ENCODE data around the gene DHH. TPM values are rescaled to one million over a fixed set of nuclear protein-coding genes. Genes with fewer than 3 reads are reported as not detected.

The DHH gene
- total RNA-seq, 2 experiments from 2014 or later = 0.06 to 0.17 TPM

DNA sequence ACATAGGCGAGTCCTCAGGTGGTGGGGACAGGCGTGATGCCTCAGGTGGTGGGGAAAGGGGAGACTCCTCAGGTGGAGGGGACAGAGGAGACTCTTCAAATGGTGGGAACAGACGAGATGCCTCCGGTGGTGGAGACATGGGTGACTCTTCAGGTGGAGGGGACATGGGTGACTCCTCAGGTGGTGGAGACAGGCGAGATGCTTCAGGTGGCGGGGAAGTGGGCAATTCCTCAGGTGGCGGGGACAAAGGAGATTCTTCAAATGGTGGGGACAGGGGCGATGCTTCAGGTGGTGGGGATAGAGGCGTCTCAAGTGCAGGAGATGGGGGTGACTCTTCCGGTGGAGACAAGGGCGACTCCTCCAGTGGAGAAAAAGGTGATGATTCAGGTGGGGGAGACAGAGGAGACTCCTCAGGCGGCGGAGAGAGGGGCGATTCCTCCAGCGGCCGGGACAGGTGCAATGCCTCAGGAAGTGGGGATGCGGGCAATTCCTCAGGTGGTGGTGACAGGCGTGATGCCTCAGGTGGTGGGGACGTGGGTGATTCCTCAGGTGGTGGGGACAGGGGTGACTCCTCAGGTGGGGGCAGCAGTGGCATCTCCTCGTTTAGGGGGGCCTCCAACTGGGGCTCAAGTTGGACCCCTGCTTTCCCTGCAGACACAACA, 42.7 kb downstream of the DHH start:
- Histone ChIP-seq H4K20me1 (ENCODE audit: insufficient read depth, low read length) (peaks cover 20% of the 10 kb centered on the region), H3K4me2 (ENCODE audit: low read length) (no peak overlapping the region), H3K36me3 (ENCODE audit: insufficient read depth, low read length) (peaks cover 90% of the 10 kb centered on the region), H3K9me3 (ENCODE audit: low read length) (no peaks in the 10 kb centered on the region), H3K27ac (ENCODE audit: low read depth, low read length, poor library complexity, severe bottlenecking) (no peak overlapping the region), H3K79me2 (ENCODE audit: insufficient read depth, low read depth, low read length) (peaks cover 28% of the 10 kb centered on the region), H3K9me2 (ENCODE audit: insufficient read depth, low read length) (no peaks in the 10 kb centered on the region), H3K4me1 (ENCODE audit: insufficient read depth, low read length, poor library complexity, severe bottlenecking) (peaks cover 16% of the 10 kb centered on the region), H3K4me3 (ENCODE audit: low read depth, low read length, poor library complexity, severe bottlenecking) (no peak overlapping the region), H2AFZ (ENCODE audit: low read length) (no peak overlapping the region)
- ChIA-PET CTCF (ENCODE audit: unreplicated experiment) (no interaction called here), POLR2A (no interaction called here)
- TF ChIP-seq, protein P1, sequence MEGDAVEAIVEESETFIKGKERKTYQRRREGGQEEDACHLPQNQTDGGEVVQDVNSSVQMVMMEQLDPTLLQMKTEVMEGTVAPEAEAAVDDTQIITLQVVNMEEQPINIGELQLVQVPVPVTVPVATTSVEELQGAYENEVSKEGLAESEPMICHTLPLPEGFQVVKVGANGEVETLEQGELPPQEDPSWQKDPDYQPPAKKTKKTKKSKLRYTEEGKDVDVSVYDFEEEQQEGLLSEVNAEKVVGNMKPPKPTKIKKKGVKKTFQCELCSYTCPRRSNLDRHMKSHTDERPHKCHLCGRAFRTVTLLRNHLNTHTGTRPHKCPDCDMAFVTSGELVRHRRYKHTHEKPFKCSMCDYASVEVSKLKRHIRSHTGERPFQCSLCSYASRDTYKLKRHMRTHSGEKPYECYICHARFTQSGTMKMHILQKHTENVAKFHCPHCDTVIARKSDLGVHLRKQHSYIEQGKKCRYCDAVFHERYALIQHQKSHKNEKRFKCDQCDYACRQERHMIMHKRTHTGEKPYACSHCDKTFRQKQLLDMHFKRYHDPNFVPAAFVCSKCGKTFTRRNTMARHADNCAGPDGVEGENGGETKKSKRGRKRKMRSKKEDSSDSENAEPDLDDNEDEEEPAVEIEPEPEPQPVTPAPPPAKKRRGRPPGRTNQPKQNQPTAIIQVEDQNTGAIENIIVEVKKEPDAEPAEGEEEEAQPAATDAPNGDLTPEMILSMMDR (conservative IDR thresholded peaks at IDR 0.05; ENCODE audit: low read length) = no peak
- TF ChIP-seq EZH2phosphoT487 (IDR thresholded peaks at IDR 0.05; ENCODE audit: borderline replicate concordance, low read depth, low read length) = no peak
- no TSS peak for BruUV-seq (replicated peaks)
- intact Hi-C loops (cut with micrococcal nuclease; ENCODE audit: unreplicated experiment) = no loop called here
- DNase-seq (ENCODE audit: low spot score) = no peak

DNA sequence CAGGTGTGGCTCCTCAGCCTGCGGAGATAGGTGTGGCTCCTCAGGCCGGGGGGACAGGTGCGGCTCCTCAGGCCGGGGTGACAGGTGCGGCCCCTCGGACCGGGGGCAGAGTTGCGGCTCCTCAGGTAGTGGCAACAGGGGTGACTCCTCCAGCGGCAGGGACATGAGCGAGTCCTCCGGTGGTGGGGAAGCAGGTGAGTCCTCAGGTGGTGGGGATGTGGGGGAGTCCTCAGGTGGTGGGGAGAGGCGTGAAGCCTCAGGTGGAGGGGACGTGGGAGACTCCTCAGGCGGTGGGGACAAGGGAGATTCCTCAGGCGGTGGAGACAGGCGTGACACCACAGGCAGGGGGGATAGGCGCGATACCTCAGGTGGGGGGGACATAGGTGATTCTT, 43.2 kb downstream of the DHH start:
- TF ChIP-seq, protein P1 (conservative IDR thresholded peaks at IDR 0.05; ENCODE audit: low read length) = no peak
- no peak for TF ChIP-seq EZH2phosphoT487 (IDR thresholded peaks at IDR 0.05; ENCODE audit: borderline replicate concordance, low read depth, low read length)
- intact Hi-C loops (cut with micrococcal nuclease; ENCODE audit: unreplicated experiment) = no loop called here
- peaks cover 15% of the 10 kb centered on the region for H4K20me1 ChIP-seq (ENCODE audit: insufficient read depth, low read length)
- POLR2A ChIA-PET = no interaction called here
- peaks cover 23% of the 10 kb centered on the region for H3K79me2 ChIP-seq (ENCODE audit: insufficient read depth, low read depth, low read length)
- H3K9me3 ChIP-seq (ENCODE audit: low read length) = no peaks in the 10 kb centered on the region
- H3K4me3 ChIP-seq (ENCODE audit: low read depth, low read length, poor library complexity, severe bottlenecking) = no peak overlapping the region
- no peak overlapping the region for H2AFZ ChIP-seq (ENCODE audit: low read length)
- peaks cover 11% of the 10 kb centered on the region for H3K4me1 ChIP-seq (ENCODE audit: insufficient read depth, low read length, poor library complexity, severe bottlenecking)
- H3K27ac ChIP-seq (ENCODE audit: low read depth, low read length, poor library complexity, severe bottlenecking) = no peak overlapping the region
- no peaks in the 10 kb centered on the region for H3K9me2 ChIP-seq (ENCODE audit: insufficient read depth, low read length)
- CTCF ChIA-PET (ENCODE audit: unreplicated experiment) = no interaction called here
- no peak for DNase-seq (ENCODE audit: low spot score)
- BruUV-seq (replicated peaks) = no TSS peak
- H3K4me2 ChIP-seq (ENCODE audit: low read length) = no peak overlapping the region
- peaks cover 95% of the 10 kb centered on the region for H3K36me3 ChIP-seq (ENCODE audit: insufficient read depth, low read length)

DNA sequence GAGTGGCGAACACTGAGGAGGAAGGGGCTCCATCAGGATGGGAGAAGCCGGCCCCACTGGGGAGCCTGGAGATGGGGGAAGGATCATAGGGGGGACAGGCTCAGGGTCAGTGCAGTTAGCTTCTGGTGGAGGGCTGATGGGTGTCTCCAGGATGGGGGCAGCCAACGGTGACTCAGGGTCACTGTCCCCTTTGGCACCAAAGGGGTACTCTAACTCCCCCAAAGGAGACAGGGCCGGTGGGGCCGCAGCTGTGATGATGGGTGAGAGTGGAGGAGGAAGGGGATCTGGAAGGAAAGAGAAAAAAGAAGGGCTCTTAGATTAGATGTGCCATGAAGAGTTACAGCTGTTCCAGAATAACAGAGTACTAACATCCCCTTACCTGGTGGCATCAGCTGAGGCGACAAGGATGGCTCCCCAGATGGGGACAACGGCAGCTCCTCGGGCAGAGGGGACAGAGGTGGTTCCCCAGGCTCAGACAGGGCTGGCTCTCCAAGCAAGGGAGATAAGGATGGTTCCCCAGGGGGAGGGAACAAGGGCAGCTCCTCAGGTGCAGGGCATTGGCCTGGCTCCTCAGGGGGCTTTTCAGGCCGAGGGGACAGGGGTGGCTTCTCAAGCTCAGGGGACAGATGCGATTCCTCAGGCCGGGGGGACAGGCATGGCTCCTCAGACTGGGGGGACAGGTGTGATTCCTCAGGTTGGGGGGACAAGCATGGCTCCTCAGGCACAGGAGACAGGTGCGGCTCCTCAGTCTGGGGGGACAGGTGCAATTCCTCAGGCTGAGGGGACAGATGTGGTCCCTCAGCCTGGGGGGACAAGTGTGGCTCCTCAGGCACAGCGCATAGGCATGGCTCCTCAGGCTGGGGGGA, 43.9 kb downstream of the DHH start:
- BruUV-seq (replicated peaks) = no TSS peak
- POLR2A ChIA-PET = interaction anchor here (0.7 to 0.8 kb wide), 2 partner anchors 51 to 79 kb away, joined by 3 to 5 read pairs; no protein-coding TSS in a partner anchor
- CTCF ChIA-PET (ENCODE audit: unreplicated experiment) = no interaction called here

More for the DNA sequence above, 43.9 kb downstream of the DHH start:
- Histone ChIP-seq H3K4me2 (ENCODE audit: low read length) (no peak overlapping the region), H3K36me3 (ENCODE audit: insufficient read depth, low read length) (peaks cover 100% of the 10 kb centered on the region), H3K4me1 (ENCODE audit: insufficient read depth, low read length, poor library complexity, severe bottlenecking) (peaks cover 5% of the 10 kb centered on the region), H3K9me2 (ENCODE audit: insufficient read depth, low read length) (no peaks in the 10 kb centered on the region), H3K4me3 (ENCODE audit: low read depth, low read length, poor library complexity, severe bottlenecking) (no peak overlapping the region), H2AFZ (ENCODE audit: low read length) (no peak overlapping the region), H4K20me1 (ENCODE audit: insufficient read depth, low read length) (peaks cover 9% of the 10 kb centered on the region), H3K79me2 (ENCODE audit: insufficient read depth, low read depth, low read length) (peaks cover 17% of the 10 kb centered on the region), H3K9me3 (ENCODE audit: low read length) (no peaks in the 10 kb centered on the region), H3K27ac (ENCODE audit: low read depth, low read length, poor library complexity, severe bottlenecking) (no peak overlapping the region)
- DNase-seq (ENCODE audit: low spot score) = no peak
- TF ChIP-seq, protein P1 (conservative IDR thresholded peaks at IDR 0.05; ENCODE audit: low read length) = no peak
- no peak for TF ChIP-seq EZH2phosphoT487 (IDR thresholded peaks at IDR 0.05; ENCODE audit: borderline replicate concordance, low read depth, low read length)
- intact Hi-C loops (cut with micrococcal nuclease; ENCODE audit: unreplicated experiment) = no loop called here
